Osteoblast (primary cell): ENCODE data around the gene UBE2J1. TPM values are rescaled to one million over a fixed set of nuclear protein-coding genes. Genes with fewer than 3 reads are reported as not detected.
"Not testable (repeated sequence)": the region's sequence is repeated elsewhere in the genome, so short reads cannot be mapped to it uniquely, and the experiment has no call there.

Experiments used
- DNase-seq: peaks from one replicate; pipeline ENCODE4 v3.0.0; 2011; ENCODE audit warnings: low spot score, mixed read lengths; ENCODE audit not compliant: insufficient read length; ENCODE audit errors: missing footprints
- H2AFZ ChIP-seq: 2 replicates; pipeline ENCODE4 v1.6.0; 2011; ENCODE audit warnings: mild to moderate bottlenecking, low read length
- H3K27ac ChIP-seq: 2 replicates; pipeline ENCODE4 v1.5.1; 2011; ENCODE audit warnings: mild to moderate bottlenecking, low read depth, low read length, moderate library complexity
- H3K27me3 ChIP-seq: 2 replicates; pipeline ENCODE4 v1.6.0; 2012; ENCODE audit warnings: mild to moderate bottlenecking, control low read depth, inconsistent platforms, low read length, moderate library complexity; ENCODE audit not compliant: insufficient read depth
- H3K36me3 ChIP-seq: 2 replicates; pipeline ENCODE4 v1.5.1; 2011; ENCODE audit warnings: mild to moderate bottlenecking, low read length, control low read depth, moderate library complexity; ENCODE audit not compliant: insufficient read depth
- H3K4me1 ChIP-seq: 2 replicates; pipeline ENCODE4 v1.5.1; 2011; ENCODE audit warnings: mild to moderate bottlenecking, low read length, control low read depth, moderate library complexity; ENCODE audit not compliant: insufficient read depth
- H3K4me2 ChIP-seq: 2 replicates; pipeline ENCODE4 v1.6.0; 2011; ENCODE audit warnings: mild to moderate bottlenecking, low read length; ENCODE audit not compliant: insufficient read depth
- H3K4me3 ChIP-seq: fragments of 200-600 bp; sonication (generic); 3 replicates; pipeline ENCODE4 v1.5.1; 2012; ENCODE audit warnings: mild to moderate bottlenecking, low read length, inconsistent platforms; ENCODE audit not compliant: insufficient read depth
- H3K79me2 ChIP-seq: 2 replicates; pipeline ENCODE4 v1.6.0; 2012; ENCODE audit warnings: mild to moderate bottlenecking, low read length, control low read depth, inconsistent platforms; ENCODE audit not compliant: insufficient read depth
- H3K9me3 ChIP-seq: 2 replicates; pipeline ENCODE4 v1.5.1; 2011; ENCODE audit warnings: low read depth, low read length, control low read depth
- H4K20me1 ChIP-seq: 2 replicates; pipeline ENCODE4 v1.6.0; 2012; ENCODE audit warnings: mild to moderate bottlenecking, low read length, control low read depth; ENCODE audit not compliant: insufficient read depth
- CTCF ChIP-seq: IDR thresholded peaks from 2 replicates; pipeline ENCODE4 v1.5.1; 2011; ENCODE audit warnings: mild to moderate bottlenecking, low read depth, low read length, moderate library complexity; ENCODE audit errors: extremely low read depth
- total RNA-seq: library from RNA; depleted of rRNA; stranded (reverse); fragments of >200 nt; gene quantifications from 2 replicates; pipeline ENCODE4 v1.2.3, GENCODE V29; 2012

The UBE2J1 gene
- total RNA-seq = 44.5 and 45.7 TPM in 2 replicates

GRCh38 chr6:89352278-89353117 lies at the start of gene UBE2J1:
Gene UBE2J1, minus strand, starts transcription at chr6:89352722. Its CDS starts 153 bp downstream, at chr6:89352569.
- peak within 1 kb of the TSS; percentile 92 for H2AFZ ChIP-seq
- TF ChIP-seq CTCF = no peak
- peaks cover 9% of the 10 kb centered on the region for H3K27me3 ChIP-seq
- H3K36me3 ChIP-seq = no peaks in the 10 kb centered on the region
- peaks cover 37% of the 10 kb centered on the region for H4K20me1 ChIP-seq
- H3K27ac ChIP-seq = peak within 1 kb of the TSS; percentile 90
- H3K4me3 ChIP-seq = peak within 1 kb of the TSS; percentile 98
- DNase-seq = peak; percentile 98
- H3K79me2 ChIP-seq = peaks cover 50% of the 10 kb centered on the region
- H3K9me3 ChIP-seq = no peaks in the 10 kb centered on the region
- H3K4me1 ChIP-seq = peaks cover 22% of the 10 kb centered on the region
- peak within 1 kb of the TSS; percentile 95 for H3K4me2 ChIP-seq

- TF ChIP-seq CTCF = no peak
- Histone ChIP-seq H2AFZ (no peak overlapping the region), H3K79me2 (no peaks in the 10 kb centered on the region), H3K36me3 (no peaks in the 10 kb centered on the region), H3K27ac (no peak overlapping the region), H3K4me2 (no peak overlapping the region), H3K27me3 (no peaks in the 10 kb centered on the region), H4K20me1 (no peaks in the 10 kb centered on the region), H3K4me1 (no peaks in the 10 kb centered on the region), H3K4me3 (no peak overlapping the region), H3K9me3 (no peaks in the 10 kb centered on the region)
- no peak for DNase-seq
Observed at GRCh38 chr6:89400912-89401399, 48.4 kb upstream of the UBE2J1 start.

- H3K4me2 ChIP-seq = no peak overlapping the region
- H3K36me3 ChIP-seq = no peaks in the 10 kb centered on the region
- no peak overlapping the region for H3K4me3 ChIP-seq
- no peak for TF ChIP-seq CTCF
- H4K20me1 ChIP-seq = no peaks in the 10 kb centered on the region
- H3K79me2 ChIP-seq = no peaks in the 10 kb centered on the region
- no peak for DNase-seq
- H3K9me3 ChIP-seq = no peaks in the 10 kb centered on the region
- no peak overlapping the region for H3K27ac ChIP-seq
- H3K27me3 ChIP-seq = no peaks in the 10 kb centered on the region
- H2AFZ ChIP-seq = no peak overlapping the region
- no peaks in the 10 kb centered on the region for H3K4me1 ChIP-seq
Observed at GRCh38 chr6:89400050-89400449, 47.5 kb upstream of the UBE2J1 start.

GRCh38 chr6:89398762-89399525 lies 46.4 kb upstream of the UBE2J1 start:
- H3K27ac ChIP-seq = no peak overlapping the region
- no peak overlapping the region for H3K4me3 ChIP-seq
- no peaks in the 10 kb centered on the region for H3K27me3 ChIP-seq
- no peaks in the 10 kb centered on the region for H4K20me1 ChIP-seq
- H2AFZ ChIP-seq = no peak overlapping the region
- no peaks in the 10 kb centered on the region for H3K4me1 ChIP-seq
- DNase-seq = no peak
- no peaks in the 10 kb centered on the region for H3K36me3 ChIP-seq
- no peaks in the 10 kb centered on the region for H3K9me3 ChIP-seq
- no peaks in the 10 kb centered on the region for H3K79me2 ChIP-seq
- H3K4me2 ChIP-seq = no peak overlapping the region
- no peak for TF ChIP-seq CTCF

- not testable (repeated sequence) for H3K79me2 ChIP-seq, H3K4me2 ChIP-seq, H3K4me3 ChIP-seq, H3K4me1 ChIP-seq, H3K36me3 ChIP-seq, H4K20me1 ChIP-seq, H2AFZ ChIP-seq, H3K27ac ChIP-seq, DNase-seq, H3K27me3 ChIP-seq, H3K9me3 ChIP-seq
Observed at GRCh38 chr6:89397884-89398283, 45.4 kb upstream of the UBE2J1 start.
